ENCODE results near the gene CIB2.

GRCh38 chr15:78104566-78105475, 26.4 kb downstream of the CIB2 start:
- TF ChIP-seq CTCF (IDR thresholded peaks at IDR 0.05) (no peak), POLR2A (IDR thresholded peaks at IDR 0.05; ENCODE audit: low read depth) (no peak), EP300 (IDR thresholded peaks at IDR 0.05) (no peak)

Measured in esophagus muscularis mucosa (tissue), 4 donors.